Middle frontal gyrus (tissue), 1 donor: Measurements from ENCODE around the gene ROCK2.

ENCODE experiments used
- DNase-seq: peaks from one replicate; pipeline ENCODE4 v3.0.0-alpha.2; 2015; ENCODE audit warnings: low spot score; ENCODE audit errors: extremely low spot score

ROCK2 gene

DNA sequence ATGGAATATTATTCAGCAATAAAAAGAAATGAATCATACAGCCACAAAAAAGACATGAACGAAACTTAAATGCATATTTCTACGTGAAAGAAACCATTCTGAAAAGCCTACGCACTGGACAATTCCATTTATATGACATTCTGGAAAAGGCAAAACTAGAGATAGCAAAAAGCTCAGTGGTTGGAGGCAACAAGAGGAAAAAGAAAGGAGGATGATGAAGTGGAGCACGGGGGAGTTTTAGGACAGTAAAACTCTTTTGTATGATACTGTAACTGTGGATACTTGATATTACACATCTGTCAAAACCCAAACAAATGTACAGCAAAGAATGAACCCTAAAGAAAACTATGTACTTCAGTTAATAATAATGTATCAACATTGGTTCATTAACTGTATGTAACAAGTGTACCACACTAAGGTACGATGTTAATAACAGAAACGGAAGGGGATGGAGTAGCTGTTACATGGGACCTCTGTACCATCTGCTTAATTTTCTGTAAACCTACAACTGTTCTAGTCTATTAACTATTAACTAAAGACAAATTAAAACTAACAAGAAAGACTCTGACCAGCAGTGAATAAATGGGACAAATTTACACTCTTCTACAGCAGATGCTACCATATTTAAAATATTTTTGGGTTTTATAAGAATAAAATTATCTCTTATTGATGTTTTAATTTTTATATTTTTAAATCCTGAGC is 31.5 kb downstream of the ROCK2 start:
- DNase-seq = no peak

DNA sequence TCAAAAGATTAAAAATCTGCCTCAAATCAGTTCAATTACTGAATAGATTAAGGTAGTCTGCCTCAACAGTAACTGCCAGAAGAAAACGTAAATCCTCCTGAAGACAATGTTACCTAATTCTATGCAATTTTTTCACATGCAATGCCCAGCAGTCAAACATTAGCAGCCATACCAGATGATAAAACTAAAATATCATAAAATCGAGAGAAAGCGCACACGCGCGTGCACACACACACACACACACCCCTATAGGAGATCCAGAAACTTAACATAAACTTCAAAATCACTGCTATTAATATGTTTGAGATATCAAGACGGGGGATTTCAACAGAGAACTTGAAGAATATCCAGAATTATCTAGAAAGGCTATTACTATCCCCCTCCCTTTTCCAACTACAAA is 32.9 kb downstream of the ROCK2 start:
- no peak for DNase-seq

DNA sequence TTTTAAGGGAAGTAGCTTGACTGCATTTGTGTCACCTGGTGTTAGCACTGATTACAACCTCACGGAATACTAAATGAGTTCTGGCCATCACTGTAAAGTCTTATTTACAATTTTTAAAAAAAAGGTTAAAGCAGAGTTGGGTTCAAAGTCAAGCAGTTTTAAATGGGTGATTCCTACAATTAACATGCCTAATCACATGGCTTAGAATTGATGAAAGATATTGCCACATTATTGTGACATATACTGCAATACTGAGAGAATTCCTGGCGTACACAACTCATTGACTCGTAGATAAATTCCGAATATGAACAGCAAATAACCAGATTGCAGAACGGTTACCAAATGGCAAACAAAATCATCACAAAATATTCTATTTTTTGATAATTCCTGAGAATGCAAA is 34.2 kb downstream of the ROCK2 start:
- no peak for DNase-seq

DNA sequence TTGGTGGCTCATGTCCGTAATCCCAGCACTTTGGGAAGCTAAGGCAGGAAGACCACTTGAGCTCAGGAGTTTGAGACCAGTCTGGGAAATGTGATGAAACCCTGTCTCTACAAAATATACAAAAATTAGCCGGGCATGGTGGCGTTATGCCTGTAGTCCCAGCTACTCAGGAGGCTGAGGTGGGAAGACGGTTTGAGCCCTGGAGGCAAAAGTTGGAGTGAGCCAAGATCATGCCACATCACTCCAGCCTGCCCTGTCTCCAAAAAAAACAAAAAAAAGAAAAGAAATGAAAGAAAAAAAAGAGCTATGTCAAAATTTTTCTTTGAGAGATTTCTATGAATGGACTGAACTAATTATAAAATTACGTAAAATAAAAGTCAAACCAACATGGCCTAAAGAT is 34.7 kb downstream of the ROCK2 start:
- no peak for DNase-seq

DNA sequence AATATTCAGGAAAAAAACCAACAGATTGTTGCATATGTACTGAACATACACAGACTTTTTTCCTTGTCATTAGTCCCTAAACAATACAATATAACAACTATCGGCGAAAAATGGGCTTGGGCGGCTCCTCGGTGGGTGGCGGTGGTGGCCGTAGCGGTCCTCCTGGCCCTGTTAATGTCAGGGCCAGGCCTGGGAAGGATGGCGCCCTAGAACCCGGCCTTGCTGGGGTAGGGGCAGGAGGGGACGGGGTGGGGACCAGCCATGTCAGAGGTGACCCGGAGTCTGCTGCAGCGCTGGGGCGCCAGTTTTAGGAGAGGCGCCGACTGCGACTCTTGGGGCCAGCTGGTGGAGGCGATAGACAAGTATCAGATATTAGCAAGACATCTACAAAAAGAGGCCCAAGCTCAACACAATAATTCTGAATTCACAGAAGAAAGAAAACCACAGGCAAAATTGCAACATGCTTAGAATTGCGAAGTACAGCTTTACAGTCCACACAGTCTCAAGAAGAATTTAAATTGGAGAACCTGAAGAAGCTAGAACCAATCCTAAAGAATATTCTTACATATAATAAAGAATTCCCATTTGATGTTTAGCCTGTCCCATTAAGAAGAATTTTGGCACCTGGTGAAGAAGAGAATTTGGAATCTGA is 36.5 kb downstream of the ROCK2 start:
- DNase-seq = no peak

DNA sequence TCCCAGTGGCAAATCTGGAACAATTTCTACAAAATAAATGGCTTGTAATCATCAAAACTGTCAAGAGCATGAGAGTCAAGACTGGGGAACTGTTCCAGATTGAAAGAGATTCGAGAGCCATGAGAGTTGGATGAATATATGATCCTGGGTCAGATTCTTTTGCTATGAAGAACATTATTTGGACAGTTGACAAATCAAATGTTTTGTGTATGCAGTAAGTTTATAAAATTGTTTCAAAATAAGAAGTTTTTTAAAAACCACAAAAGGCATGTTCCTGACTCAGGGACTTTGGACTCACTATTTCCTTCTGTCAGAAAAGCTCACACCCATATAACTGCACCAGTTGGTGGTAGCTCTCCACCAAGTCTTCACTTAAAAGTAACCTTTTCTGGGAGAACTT is 38.5 kb downstream of the ROCK2 start:
- no peak for DNase-seq

DNA sequence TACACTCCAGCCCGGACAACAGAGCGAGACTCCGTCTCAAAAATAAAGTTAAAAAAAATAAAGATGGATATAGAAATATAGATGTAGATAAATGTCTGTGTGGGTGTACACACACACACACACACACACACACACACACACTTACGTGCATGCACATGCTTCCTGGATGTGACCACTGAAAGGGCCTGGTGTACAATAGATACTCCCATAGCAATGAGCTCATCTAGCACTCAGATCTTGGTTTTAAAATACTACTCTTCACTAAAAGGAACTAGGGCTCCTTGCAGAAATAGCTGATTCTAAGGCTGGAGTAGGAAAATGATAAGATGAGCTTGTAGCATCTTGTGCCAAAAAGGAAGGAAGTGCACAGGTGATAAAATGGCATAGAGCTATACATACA is 39.1 kb downstream of the ROCK2 start:
- no peak for DNase-seq

DNA sequence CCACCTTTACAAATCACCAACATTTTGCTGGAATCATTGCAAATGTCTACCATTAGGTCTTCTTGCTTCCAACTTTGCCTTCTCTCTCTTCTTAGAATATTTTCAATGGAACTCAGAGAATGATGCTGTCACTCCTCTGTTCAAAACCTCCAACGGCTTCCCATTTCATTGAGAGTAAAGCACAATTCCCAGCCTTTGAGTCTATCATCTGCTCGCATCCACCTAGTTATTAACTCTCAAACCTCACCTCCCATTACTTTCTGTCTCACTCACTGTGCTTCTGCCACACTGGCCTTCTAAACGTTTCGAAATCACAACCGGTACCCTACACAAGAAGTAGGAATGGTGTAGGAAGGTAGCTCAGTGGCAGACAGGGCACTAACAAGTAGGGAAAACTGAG is 40.0 kb downstream of the ROCK2 start:
- no peak for DNase-seq

DNA sequence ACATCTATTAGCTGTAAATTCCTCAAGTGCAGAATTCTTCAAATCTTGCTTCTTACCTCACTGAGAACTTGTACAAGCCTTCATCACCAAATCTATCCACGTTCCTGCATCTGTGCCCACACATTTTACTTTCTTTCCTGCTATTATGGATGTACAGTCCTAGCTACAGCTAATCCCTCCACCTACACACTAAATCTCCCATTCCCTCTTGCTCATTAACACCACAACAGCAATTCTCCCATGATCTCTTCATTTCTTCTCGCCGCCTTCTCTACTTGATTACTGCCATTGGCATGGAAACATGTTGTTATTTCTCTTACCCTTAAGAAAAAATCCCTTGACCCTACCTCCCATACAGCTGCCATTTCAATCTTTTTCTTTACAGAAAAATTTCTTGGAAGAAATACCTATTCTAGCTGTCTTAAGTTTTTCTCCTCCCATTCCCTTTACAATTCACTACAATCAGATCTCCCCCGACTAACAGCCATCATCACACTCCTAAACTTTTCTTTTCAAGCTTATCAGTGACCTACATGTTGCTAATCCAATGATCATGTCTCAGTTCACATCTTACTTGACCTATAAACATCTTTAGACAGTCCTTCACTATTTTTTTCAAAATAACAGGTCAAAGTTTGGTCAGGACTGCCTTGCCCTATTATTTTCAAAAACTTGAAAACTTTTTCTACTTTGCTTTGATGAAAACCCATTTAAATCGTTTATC is 41.0 kb downstream of the ROCK2 start:
- DNase-seq = no peak

DNA sequence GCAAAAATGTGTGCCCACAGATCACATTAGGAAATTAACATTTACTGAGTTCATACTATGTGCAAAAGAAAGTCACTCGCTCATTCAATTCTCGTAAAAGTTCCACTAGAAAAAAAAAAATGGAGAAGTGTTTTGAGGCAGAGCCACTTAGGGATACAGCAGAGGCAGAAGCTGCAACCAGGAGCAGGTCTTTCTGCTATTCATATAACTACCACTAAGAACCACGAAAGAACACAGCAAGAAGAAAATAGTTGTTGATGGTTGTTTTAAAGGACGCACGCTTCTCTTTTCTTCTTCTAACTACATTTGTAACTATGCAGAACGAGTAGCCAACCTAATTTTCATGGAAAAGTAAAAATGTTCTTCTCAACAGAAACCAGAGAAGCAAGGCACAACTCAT is 45.0 kb downstream of the ROCK2 start:
- no peak for DNase-seq

DNA sequence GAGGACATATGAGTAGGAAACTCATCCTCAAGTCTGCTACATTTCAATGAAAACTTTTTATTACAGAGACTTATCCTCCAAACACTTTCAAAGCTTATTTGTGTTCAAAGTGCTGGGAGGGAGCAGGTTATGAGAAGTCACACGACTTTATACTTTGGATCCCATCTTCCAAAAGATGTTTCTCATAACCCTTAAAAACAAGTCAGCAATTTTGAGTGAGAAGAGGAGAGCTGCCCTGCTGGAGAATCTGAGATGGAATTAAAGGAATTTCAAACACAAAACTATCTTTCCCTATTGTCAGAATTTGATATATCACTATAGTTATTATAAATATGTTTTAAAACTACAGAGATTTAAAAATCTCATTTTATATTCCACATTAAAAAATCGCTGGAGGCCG is 45.8 kb downstream of the ROCK2 start:
- no peak for DNase-seq

DNA sequence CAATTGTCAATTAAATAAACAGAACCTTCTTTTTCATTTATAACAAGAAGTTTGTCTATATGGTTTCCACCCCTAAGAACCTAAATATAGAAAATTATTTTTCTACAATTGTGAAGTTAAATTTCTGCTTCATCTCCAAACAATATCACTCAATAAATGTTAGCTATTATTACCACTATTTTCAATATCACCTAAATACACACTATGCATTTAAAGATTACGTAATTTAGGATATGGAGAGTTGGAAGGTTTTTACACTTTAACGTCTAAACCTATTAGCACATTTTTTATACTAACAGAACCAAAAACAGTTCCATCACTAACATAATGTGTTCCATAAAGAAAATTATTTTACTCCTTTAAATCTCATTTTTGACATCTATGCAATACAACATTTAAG is 48.0 kb downstream of the ROCK2 start:
- DNase-seq = no peak

DNA sequence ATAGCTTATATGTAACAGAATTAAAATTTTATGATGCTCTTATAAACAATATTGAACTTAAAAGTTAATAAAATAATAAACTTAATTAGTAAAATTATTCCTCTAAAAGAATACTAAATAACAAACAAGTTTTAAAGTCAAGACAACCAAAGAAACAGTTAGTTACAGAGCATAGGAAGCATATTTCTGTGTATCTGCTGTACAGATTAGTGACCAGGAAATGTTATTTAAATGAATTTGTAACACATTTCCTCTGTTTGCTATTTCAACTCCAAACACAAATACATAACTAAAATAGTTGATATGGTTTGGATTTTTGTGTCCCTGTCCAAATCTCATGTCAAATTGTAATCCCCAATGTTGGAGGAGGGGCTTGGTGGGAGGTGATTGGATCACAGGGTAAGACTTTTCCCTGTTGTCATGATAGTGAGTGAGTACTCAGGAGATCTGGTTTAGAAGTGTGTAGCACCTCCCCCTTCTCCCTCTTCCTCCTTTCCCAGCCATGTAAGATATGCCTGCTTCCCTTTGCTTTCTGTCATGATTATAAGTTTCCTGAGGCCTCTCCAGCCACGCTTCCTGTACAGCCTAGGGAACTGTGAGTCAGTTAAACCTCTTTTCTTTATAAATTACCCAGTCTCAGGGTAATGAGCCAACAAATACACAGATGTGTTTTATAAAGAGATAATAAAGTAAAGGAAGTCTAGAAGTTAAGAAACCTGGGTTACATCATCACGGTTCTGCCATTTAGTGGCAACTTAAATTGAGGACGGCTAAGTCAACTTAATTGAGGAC is 51.8 kb downstream of the ROCK2 start:
- no peak for DNase-seq

DNA sequence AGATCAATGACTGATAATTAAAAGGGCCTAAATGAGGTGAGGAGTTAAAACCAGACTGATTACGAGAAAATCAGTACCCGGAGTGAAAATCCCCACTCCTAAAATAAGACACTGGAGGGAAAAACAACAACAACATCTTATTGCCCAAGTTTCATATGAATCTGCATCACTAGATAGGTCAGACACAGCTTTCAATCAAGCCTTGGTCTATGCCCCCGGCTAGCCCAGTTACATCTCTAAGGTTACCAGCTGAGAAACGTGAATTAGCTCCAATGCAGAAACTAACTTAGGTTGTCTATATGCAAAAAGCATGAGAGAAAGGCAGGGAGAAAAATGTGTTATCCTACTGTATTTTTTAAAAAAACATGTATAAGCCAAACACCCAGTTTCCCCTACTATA is 53.7 kb downstream of the ROCK2 start:
- DNase-seq = no peak

DNA sequence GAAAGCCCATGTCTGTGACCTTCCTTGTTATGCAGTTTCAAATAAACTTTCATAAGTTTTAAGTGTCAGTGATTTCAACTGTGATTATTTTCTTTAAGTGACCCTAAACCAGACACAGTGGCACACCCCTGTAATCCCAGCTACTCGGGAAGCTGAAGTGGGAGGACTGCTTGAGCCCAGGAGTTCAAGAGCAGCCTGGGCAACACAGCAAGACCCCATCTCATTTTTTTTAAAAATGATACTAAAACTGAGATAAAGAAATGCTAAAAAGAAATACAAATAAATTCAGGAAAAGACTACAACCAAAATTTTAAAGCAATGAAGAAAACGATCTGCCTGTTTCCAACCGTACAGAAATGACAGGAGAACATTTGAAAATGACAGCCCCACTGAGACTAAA is 54.2 kb downstream of the ROCK2 start:
- no peak for DNase-seq

DNA sequence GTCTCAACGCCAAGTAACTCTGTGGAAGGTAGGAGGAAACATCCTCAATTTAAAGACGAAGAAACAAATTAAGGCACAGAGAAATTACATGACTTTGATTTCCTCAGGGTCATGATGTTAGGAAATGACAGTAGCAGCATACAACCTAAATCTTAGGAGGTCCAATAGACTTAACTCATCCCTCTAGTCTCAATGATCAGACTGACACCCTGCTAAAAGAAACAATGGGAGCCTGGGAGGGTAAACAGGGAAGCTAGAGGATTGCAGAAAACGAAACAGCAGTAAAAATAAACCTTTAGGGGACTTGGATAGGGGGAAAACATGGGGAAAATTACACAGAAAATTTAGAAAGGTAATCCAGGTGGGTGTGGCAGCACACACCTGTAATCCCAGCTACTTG is 56.0 kb downstream of the ROCK2 start:
- DNase-seq = no peak

DNA sequence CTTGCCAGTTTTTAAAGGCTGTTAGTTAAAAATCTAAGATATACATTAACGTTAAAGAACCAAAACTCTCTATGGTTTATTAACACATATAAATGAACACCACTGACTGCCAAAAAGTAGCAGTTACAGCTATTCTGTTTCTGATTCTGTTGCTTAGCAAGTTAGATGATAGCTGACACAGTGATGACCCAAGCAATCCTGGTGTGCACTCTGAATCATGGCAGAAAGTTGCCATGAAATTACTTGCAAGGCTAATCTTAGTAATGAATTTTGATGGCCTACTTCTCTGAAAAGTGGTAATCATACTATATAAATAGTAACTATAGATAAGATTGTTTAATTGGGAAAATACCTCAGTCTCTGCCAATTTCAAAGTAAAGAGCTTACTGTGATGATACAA is 57.7 kb downstream of the ROCK2 start:
- DNase-seq = no peak

DNA sequence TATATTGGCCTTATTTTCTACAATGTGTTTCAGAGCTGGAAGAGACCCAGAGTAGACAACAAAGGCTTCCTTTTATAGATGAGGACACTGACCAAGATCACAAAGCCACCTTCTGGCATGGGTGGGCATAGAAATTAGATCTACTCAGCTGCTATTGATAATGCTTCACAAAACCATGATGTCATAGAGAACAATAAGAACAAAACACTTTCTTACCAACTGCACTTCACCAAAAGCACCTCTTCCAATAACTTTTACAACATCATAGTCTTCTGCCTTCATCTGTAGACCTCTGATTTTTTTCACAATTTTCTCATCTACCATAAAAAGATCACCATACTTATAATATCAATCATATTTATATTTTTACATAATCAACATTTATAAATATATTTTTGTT is 58.1 kb downstream of the ROCK2 start:
- DNase-seq = no peak

DNA sequence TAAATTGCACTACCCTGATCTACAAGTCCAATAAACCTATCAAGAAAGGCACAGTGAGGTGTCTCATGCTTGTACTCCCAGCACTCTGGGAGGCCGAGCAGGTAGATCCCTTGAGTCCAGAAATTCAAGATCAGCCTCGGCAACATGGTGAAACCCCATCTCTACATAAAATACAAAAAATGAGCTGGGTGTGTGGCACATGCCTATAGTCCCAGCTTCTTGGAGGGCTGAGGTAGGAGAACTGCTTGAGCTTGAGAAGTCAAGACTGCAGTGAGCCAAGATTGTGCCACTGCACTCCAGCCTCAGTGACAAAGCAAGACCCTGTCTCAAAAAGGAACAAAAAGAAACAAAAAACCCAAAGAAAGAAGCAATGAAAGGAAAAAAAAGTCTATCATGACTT is 58.9 kb downstream of the ROCK2 start:
- DNase-seq = no peak

DNA sequence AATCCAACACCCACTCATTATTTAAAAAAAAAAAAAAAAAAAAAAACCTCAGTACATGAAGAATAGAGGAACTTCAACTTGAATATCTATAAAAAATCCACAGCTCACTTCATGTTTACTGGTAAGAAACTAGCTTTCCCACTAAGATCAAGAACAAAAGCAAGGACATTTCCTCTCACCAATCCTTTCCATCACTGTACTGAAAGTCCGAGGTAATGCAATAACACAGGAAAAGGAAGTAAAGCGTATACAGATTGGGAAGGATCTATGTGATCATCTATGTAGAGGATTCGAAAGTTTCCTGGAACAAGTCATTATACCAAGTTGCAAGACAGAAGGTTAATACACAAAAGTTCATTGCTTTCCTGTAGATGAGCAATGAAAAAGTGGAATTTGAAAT is 63.2 kb downstream of the ROCK2 start:
- no peak for DNase-seq

DNA sequence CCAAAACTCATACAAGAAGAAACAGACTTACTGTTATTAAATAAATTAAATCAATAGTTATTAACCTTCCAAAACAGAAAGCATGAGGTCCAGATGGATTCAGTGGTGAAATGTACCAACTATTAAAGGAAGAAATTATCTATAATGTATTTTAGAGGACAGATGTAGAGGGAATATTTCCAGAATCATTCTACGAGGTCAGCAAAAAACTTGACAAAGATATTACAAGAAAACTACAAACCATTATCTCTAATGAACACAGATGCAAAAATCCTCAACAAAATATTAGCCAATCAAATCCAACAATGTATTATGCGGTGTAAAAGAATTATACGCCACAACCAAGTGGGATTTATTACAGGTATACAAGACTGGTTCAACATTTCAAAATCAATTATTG is 63.7 kb downstream of the ROCK2 start:
- no peak for DNase-seq

DNA sequence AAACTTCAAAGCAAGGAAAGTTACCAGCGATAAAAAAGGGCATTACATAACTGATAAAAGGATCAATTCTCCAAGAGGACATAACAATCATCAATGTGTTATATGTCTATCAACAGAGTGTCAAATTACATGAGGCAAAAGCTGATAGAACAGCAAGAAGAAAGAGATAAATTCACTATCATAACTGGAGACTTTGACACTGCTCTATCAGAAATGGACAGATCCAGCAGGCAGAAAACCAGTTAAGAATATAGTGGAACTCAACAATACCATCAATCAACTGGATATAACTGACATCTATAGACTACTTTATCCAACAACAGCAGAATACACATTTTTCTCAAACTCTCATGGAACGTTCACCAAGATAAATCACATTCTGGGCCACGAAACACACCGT is 65.0 kb downstream of the ROCK2 start:
- DNase-seq = no peak
